Natural killer cell treated with Interleukin-12 subunit alpha and Interleukin-12 subunit beta and Interleukin-15 and Interleukin-18, amount 100 ng/mL, for 72 hours (primary cell): ENCODE measurements around the gene FOXN3. TPM values are rescaled to one million over a fixed set of nuclear protein-coding genes. Genes with fewer than 3 reads are reported as not detected.

Source experiments
- ATAC-seq, 2 donors: fragments of 150-1000 bp; cut with Tn5 transposase in 1 of 2; sonication (Bioruptor Pico), chemical (Tn5 transposase) in 1 of 2; 2 replicates each; pipeline ENCODE4 v1.10.0; 2021
- DNase-seq: peaks from one replicate; pipeline ENCODE4 v3.0.0; 2022; ENCODE audit warnings: low spot score
- H3K27ac Mint-ChIP-seq, 2 donors: 1 replicate in 1 of 2; 2 replicates in 1 of 2; pipeline ENCODE4 v1.8.0; 2022; ENCODE audit warnings: mixed read lengths in 2 of 2, mild to moderate bottlenecking in 1 of 2, moderate library complexity in 1 of 2
- H3K27me3 Mint-ChIP-seq, 2 donors: 1 replicate in 1 of 2; 2 replicates in 1 of 2; pipeline ENCODE4 v1.8.0; 2022; ENCODE audit warnings: mixed read lengths in 2 of 2
- H3K36me3 Mint-ChIP-seq: one replicate; pipeline ENCODE4 v1.8.0; 2022; ENCODE audit warnings: mixed read lengths
- H3K4me1 Mint-ChIP-seq, 2 donors: 1 replicate in 1 of 2; 2 replicates in 1 of 2; pipeline ENCODE4 v1.8.0; 2022; ENCODE audit warnings: low read depth in 2 of 2, mixed read lengths in 2 of 2, mild to moderate bottlenecking in 1 of 2
- H3K4me3 Mint-ChIP-seq: one replicate; pipeline ENCODE4 v1.8.0; 2022; ENCODE audit warnings: mixed read lengths
- H3K9me3 Mint-ChIP-seq: 2 replicates; pipeline ENCODE4 v1.8.0; 2022; ENCODE audit warnings: mixed read lengths
- total RNA-seq, 2 donors: library from RNA; stranded (reverse); gene quantifications; one replicate each; pipeline ENCODE4 v1.2.3, GENCODE V29; 2022

FOXN3 gene
- total RNA-seq, 2 donors from 2014 or later = 127 to 133 TPM

- ATAC-seq (no peak), DNase-seq (no peak)
- no peaks in the 10 kb centered on the region for H3K27me3 Mint-ChIP-seq
- peak overlapping the region; percentile 91 to 95 for H3K27ac Mint-ChIP-seq
- H3K4me3 Mint-ChIP-seq = no peak overlapping the region
- H3K4me1 Mint-ChIP-seq = peaks cover 52 to 62% of the 10 kb centered on the region in 2 donors
- no peaks in the 10 kb centered on the region for H3K36me3 Mint-ChIP-seq
- no peaks in the 10 kb centered on the region for H3K9me3 Mint-ChIP-seq
Measured at GRCh38 chr14:89428173-89428523, 11.1 kb upstream of the FOXN3 start.

DNA sequence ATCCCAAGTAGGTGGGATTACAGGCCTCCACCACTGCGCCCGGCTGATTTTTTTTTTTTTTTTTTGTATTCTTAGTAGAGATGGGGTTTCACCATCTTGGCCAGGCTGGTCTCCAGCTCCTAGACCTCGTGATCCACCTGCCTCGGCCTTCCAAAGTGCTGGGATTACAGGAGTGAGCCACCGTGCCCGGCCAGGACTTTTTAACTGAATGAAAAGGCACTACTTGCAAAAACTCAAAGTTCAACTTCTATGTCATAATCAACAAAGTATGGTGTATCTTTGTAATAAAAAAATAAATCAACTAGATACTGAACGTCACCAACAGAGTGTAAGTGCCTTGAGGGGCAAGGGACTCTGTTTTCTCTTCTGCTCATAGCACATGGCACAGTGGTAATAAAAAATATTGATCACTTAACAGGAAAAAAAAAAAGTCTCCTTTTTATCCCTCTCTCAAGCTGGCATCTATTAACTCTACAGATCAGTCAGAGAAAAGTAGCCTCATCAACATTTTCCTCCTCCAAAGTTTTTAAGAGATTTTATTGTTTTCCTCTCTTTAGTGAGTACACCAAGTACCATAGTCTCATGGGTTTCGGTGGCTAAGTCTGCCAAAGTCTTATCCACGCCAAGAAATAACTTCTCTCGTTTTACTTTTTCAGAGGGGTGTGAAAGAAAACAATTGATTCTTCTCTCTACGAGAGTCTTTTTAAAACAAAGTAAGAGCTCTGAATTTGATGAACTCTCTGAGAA, 10.6 kb upstream of the FOXN3 start:
- no peaks in the 10 kb centered on the region for H3K27me3 Mint-ChIP-seq
- no peaks in the 10 kb centered on the region for H3K36me3 Mint-ChIP-seq
- no peak overlapping the region for H3K4me3 Mint-ChIP-seq
- H3K27ac Mint-ChIP-seq = peak overlapping the region; percentile 91 to 95
- H3K4me1 Mint-ChIP-seq = peaks cover 53 to 65% of the 10 kb centered on the region in 2 donors
- no peaks in the 10 kb centered on the region for H3K9me3 Mint-ChIP-seq
- DNase-seq (no peak), ATAC-seq (no peak)

- no peak for DNase-seq
- Mint-ChIP-seq H3K4me3 (peak overlapping the region; percentile 42), H3K27ac (peak overlapping the region; percentile 57 to 83)
Measured at GRCh38 chr14:89425931-89426330, 8.9 kb upstream of the FOXN3 start.

GRCh38 chr14:89424241-89424640, 7.2 kb upstream of the FOXN3 start:
- ATAC-seq (no peak), DNase-seq (no peak)
- Mint-ChIP-seq H3K9me3 (no peaks in the 10 kb centered on the region), H3K27ac (peak overlapping the region; percentile 35 to 76), H3K4me1 (peaks cover 44 to 57% of the 10 kb centered on the region in 2 donors), H3K27me3 (no peaks in the 10 kb centered on the region), H3K4me3 (peak overlapping the region; percentile 64), H3K36me3 (peaks cover 6% of the 10 kb centered on the region)

More at GRCh38 chr14:89425931-89426330, 8.9 kb upstream of the FOXN3 start:
- Mint-ChIP-seq H3K27me3 (no peaks in the 10 kb centered on the region), H3K9me3 (no peaks in the 10 kb centered on the region), H3K36me3 (no peaks in the 10 kb centered on the region), H3K4me1 (peaks cover 46 to 57% of the 10 kb centered on the region in 2 donors)
- ATAC-seq = peak; percentile 67 to 68

DNA sequence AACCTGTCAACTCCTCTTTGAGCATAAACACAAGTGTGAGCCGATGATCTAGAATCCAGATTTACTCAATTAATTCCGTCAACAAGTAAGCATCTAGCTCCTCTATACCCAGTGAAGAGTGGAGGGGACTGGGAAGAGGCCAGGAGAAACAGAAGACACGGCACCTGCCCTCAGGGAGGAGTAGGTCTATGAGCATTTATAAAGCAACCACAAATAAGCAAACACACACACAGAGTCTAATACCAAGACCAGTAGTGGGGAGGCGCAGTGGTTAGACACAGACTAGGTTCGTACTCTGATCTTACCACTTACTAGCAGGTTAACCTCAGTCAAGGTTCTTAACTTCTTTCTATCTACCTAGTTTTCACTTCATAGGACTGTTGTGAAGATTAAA, 5.9 kb upstream of the FOXN3 start:
- peaks cover 52 to 61% of the 10 kb centered on the region in 2 donors for H3K4me1 Mint-ChIP-seq
- no peaks in the 10 kb centered on the region for H3K27me3 Mint-ChIP-seq
- H3K9me3 Mint-ChIP-seq = no peaks in the 10 kb centered on the region
- DNase-seq (no peak), ATAC-seq (no peak)
- H3K27ac Mint-ChIP-seq = peak overlapping the region; percentile 50 to 76
- no peak overlapping the region for H3K4me3 Mint-ChIP-seq
- H3K36me3 Mint-ChIP-seq = peaks cover 6% of the 10 kb centered on the region

GRCh38 chr14:89422181-89422951, 5.3 kb upstream of the FOXN3 start:
- DNase-seq (no peak), ATAC-seq (no peak)
- Mint-ChIP-seq H3K4me3 (no peak overlapping the region), H3K36me3 (peaks cover 6% of the 10 kb centered on the region), H3K4me1 (peaks cover 57 to 63% of the 10 kb centered on the region in 2 donors), H3K27me3 (no peaks in the 10 kb centered on the region), H3K27ac (peak overlapping the region; percentile 50 to 76), H3K9me3 (no peaks in the 10 kb centered on the region)

GRCh38 chr14:89420502-89420901, 3.5 kb upstream of the FOXN3 start:
- Mint-ChIP-seq H3K36me3 (peaks cover 6% of the 10 kb centered on the region), H3K27me3 (no peaks in the 10 kb centered on the region), H3K4me3 (no peak overlapping the region), H3K4me1 (peaks cover 55 to 64% of the 10 kb centered on the region in 2 donors), H3K27ac (peak overlapping the region; percentile 87 to 95), H3K9me3 (no peaks in the 10 kb centered on the region)
- DNase-seq (no peak), ATAC-seq (no peak)

DNA sequence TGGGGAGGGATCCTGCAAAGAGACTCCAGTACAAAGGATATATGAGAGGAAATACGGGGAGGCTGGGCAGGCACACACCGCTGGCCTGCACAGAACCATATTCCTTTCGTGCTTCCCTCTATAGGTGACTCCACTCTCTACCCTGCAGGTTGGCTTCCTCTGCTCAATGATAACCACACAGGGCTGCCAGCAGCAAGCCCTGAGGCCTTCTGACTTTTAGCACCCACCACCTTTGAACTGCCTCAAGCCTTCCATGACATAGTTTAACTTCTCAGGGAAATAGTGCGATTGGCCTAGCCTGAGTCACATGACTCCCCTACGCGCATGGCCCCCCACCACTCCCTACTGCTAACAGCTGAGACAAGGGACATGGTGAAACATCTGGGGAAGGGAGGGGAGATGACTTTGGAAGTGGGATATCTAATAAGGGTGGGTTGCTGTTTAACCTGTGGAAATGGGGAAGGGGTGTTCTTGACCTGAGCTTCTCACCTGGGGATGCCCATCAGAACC, 3.0 kb upstream of the FOXN3 start:
- ATAC-seq (no peak), DNase-seq (no peak)
- H3K4me3 Mint-ChIP-seq = no peak overlapping the region
- H3K27me3 Mint-ChIP-seq = no peaks in the 10 kb centered on the region
- H3K9me3 Mint-ChIP-seq = no peaks in the 10 kb centered on the region
- peaks cover 6% of the 10 kb centered on the region for H3K36me3 Mint-ChIP-seq
- H3K4me1 Mint-ChIP-seq = peaks cover 60 to 69% of the 10 kb centered on the region in 2 donors
- H3K27ac Mint-ChIP-seq = peak overlapping the region; percentile 87 to 95

GRCh38 chr14:89418976-89419375, 1.9 kb upstream of the FOXN3 start:
- Mint-ChIP-seq H3K9me3 (no peaks in the 10 kb centered on the region), H3K27me3 (no peaks in the 10 kb centered on the region), H3K4me3 (peak overlapping the region; percentile 90), H3K27ac (peak overlapping the region; percentile 87 to 95), H3K36me3 (peaks cover 6% of the 10 kb centered on the region), H3K4me1 (peaks cover 55 to 64% of the 10 kb centered on the region in 2 donors)
- peak; percentile 69 for DNase-seq
- peak in 1 of 2 donors; percentile 28 for ATAC-seq

DNA sequence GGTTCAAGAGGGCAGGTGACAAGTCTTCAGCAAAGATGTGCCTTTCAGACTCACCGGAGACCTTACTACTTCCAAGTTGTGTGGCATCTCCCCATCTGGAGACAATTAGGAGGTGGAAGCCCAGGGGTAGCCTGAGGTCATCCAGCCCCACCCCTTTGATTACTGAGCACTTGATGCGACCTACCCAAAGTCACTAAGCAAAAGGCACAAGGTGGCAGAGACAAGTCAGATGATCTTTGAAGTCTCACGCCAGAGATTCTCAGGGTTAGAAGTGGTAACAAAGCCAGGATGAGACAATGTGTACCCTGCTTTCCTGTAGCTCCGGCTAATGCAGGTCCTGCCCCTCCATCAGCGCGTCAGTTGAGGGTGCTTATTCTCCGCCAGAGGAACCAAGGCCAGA, 1.4 kb upstream of the FOXN3 start:
- peak overlapping the region; percentile 90 for H3K4me3 Mint-ChIP-seq
- H3K9me3 Mint-ChIP-seq = no peaks in the 10 kb centered on the region
- peak overlapping the region; percentile 87 to 95 for H3K27ac Mint-ChIP-seq
- ATAC-seq = no peak
- DNase-seq = no peak
- no peaks in the 10 kb centered on the region for H3K27me3 Mint-ChIP-seq
- peaks cover 6% of the 10 kb centered on the region for H3K36me3 Mint-ChIP-seq
- H3K4me1 Mint-ChIP-seq = peaks cover 51 to 60% of the 10 kb centered on the region in 2 donors

GRCh38 chr14:89417465-89418225, 612 bp upstream of the FOXN3 start:
- Mint-ChIP-seq H3K27ac (peak overlapping the region; percentile 87 to 95), H3K9me3 (no peaks in the 10 kb centered on the region), H3K4me1 (peaks cover 53 to 59% of the 10 kb centered on the region in 2 donors), H3K4me3 (peak overlapping the region; percentile 90), H3K36me3 (peaks cover 6% of the 10 kb centered on the region), H3K27me3 (no peaks in the 10 kb centered on the region)
- peak; percentile 70 for DNase-seq
- ATAC-seq = peak; percentile 4 to 45

GRCh38 chr14:89416002-89416995, 734 bp downstream of the FOXN3 start:
- peaks cover 6% of the 10 kb centered on the region for H3K36me3 Mint-ChIP-seq
- H3K27me3 Mint-ChIP-seq = no peaks in the 10 kb centered on the region
- no peaks in the 10 kb centered on the region for H3K9me3 Mint-ChIP-seq
- DNase-seq = peak; percentile 100
- peak overlapping the region; percentile 76 to 98 for H3K27ac Mint-ChIP-seq
- peak overlapping the region; percentile 98 for H3K4me3 Mint-ChIP-seq
- H3K4me1 Mint-ChIP-seq = peaks cover 55 to 58% of the 10 kb centered on the region in 2 donors
- peak; percentile 85 to 87 for ATAC-seq
